SK-N-DZ (cell line): Measurements from ENCODE around the gene GOLGA2.
"Not testable (repeated sequence)": the region's sequence is repeated elsewhere in the genome, so short reads cannot be mapped to it uniquely, and the experiment has no call there.

ENCODE experiments used
- DNase-seq: peaks from one replicate; pipeline ENCODE4 v3.0.0-alpha.2; 2015; ENCODE audit warnings: low spot score

Gene GOLGA2

DNA sequence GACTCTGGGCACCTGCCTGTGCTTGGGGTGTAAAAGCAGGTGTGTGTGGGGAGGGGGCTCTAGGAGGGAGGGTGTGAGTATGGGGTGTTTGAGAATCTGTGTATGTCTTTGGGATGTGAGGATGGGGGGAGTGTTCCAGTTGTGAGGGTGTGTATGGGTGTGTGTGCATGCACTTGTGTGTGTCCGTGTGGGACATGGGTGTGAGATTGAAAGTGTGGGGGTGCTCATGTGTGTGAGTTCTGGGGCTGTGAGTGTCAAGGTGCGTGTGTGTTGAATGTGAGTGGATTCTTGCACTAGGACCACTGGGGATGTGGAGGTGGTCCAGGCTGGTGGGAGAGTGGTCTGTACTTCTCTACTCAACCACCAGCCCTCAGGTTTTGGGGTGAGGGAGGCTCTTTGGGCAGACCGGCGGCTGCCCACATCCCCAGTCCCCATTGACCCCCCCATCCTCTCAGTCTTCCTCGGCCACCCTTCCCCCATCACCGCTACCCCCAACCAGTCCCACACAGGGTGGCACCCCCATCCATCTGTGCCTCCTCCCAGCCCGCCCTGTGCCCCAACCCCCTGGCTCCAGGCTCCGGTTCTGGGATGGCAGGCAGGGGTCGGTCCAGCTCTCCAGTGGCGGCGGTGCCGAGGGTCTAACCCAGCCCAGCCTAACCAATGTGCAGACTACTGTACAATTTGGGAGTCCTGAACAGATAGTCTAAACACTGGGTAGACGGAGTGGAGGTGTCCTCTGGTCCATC, 31.5 kb downstream of the GOLGA2 start:
- DNase-seq, result no peak

- no peak for DNase-seq
These were observed 32.4 kb downstream of the GOLGA2 start for GRCh38 chr9:128243215-128244018.

DNA sequence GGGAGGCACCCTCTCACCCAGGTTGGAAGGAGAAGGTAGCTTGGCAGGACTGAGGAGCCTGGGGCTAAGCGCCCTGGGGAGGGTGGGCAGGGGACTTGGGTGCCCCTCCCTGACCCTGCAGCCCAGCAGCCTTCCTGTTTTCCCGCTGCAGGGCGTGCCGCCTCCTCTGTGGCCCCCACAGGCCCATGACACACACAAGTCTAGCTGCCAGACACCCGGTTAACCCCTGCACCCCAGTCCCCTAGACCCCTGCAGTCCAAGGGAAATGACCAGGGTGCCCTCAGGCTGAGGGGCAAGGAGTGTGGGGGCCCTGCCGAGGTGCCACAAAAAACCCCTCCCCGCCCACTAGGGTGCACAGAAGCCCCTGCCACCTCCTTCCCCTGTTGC, 33.0 kb downstream of the GOLGA2 start:
- DNase-seq, result no peak

DNA sequence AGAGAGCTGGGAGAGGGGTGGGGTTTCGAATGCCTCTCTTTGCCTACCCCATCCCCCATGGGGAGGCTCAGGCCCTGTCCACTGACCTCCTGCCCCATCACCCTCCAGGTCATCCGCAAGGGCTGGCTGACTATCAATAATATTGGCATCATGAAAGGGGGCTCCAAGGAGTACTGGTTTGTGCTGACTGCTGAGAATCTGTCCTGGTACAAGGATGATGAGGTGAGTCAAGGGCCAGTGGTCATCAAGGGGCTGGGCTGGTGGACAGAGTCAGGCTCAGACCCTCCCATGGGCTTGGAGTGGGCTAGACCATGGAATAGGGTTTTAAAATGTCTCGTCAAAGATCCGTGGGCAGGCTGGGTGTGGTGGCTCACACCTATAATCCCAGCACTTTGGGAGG, 33.7 kb downstream of the GOLGA2 start:
- no peak for DNase-seq

DNA sequence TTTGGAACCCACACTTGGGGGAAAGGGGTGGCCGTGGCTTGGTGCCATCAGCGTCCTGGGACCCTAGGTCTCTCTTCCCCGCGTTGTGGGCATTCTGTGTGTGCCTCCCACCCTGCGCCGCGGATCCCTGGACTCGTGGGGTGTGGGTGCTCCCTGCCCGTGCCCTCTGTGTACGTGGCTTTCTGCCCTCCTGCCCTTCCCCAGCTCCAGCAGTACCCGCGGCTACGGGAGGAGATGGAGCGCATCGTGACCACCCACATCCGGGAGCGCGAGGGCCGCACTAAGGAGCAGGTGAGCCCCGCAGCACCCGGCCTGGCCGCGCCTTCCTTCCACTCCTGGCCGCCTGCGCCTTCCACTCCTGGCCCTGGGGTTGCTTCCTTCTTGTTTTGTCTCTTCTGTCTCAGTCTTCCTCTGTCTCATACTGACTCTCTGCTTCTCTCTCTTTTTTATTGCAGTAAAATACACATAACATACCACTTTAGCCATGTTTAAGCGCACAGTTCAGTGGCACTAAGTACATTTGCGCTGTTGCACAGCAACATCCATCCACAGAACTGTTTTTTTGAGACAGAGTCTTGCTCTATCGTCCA, 41.9 kb downstream of the GOLGA2 start:
- DNase-seq, result no peak

- no peak for DNase-seq
These were observed 43.0 kb downstream of the GOLGA2 start for GRCh38 chr9:128232528-128233428.

DNA sequence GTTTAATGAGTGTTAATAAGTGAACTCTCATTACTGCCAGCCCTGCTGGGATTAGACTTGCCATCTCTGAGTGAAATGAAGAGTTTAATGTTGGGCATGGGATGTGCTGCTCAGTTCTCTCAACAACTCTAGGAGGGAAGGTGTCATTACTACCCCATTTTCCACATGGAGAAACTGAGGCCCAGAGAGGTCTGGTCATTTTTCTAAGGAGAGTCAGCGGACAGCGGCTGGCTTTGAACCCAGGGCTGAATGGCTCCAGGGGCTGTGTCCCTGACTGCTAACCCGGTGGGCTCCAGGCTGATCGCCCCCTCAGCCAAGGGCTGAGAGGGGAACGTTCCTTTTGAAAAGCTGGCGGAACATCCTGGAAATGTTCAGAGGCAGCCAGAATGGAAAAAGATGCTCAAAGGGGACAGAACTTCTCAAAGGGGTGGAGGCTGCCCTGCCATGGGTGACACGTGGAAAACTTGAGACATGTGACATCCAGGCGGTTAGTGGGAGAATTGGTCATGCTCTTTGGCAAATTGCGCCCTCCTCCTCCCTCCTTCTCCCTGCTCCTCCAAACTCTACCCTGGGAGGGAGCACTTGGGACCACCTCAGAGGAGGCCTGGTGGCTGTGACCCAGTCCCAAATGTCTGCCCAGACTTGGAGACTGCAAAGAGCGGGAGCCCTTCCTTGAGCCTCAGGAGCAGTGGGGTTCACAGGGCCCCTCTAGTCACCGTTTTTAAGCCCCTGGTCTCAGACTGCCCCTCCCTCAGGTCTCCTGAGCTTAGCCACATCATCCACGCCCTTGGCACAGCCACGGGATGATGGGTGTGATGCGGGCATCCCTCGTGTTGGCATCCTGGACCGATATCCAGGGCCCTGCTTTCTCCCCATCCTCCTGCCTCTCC, 43.9 kb downstream of the GOLGA2 start:
- DNase-seq, result no peak

GRCh38 chr9:128230897-128231296, 44.9 kb downstream of the GOLGA2 start:
- not testable (repeated sequence) for DNase-seq

GRCh38 chr9:128226412-128226801, 49.4 kb downstream of the GOLGA2 start:
- DNase-seq, result no peak

GRCh38 chr9:128225770-128226411, 49.9 kb downstream of the GOLGA2 start:
- DNase-seq, result no peak

GRCh38 chr9:128224877-128225276, 50.9 kb downstream of the GOLGA2 start:
- DNase-seq, result no peak

DNA sequence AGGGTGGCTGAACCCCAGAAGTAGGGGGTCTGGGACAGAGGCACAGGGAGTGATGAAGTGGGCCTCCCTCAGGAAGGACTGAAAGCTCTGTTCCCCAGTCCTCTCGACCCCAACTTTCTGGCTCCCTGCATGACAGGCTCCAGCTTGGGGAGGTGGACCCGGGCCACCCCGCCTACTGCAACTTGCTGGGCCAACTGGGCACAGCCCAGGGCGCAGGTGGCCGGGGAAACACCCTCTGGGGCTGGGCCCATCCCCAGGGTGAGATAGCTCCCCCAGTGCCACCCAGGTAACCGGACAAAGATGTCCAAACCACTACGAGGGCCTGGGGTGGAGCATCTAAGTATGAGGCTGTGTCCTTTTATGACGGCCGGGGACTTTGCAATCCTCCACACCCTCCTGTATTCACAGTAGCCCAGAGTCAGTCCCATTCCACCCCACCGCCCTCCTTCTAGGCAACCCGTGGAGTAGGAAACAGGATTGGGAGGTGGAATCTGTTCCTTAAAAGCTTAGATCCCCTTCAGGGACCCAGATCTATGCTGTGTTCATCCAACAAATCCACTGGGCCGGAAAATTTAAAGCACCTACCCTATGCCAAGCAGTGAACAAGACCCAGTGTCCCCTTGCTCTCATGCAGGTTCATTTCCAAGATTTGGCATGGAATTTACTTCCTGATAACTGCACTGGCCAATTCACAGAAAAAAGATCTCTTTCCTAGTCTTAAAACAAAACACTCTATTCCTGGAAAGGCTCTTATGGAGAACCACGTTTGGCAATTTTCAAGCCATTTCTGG, 52.7 kb downstream of the GOLGA2 start:
- no peak for DNase-seq

DNA sequence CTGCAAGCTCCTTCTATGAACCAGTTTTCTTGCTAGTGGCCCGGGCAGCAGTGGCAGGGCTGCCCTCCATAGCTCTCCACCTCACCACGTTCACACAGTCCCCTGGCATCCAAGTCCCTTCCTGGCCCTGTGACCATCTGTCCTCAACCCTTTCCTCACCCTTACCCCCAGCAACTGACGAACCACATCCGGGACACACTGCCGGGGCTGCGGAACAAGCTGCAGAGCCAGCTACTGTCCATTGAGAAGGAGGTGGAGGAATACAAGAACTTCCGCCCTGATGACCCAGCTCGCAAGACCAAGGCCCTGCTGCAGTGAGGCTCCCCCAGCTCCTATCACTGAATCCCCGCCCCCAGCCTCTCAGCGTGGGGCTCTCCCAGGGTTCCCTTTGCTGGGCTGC, 53.8 kb downstream of the GOLGA2 start:
- no peak for DNase-seq

DNA sequence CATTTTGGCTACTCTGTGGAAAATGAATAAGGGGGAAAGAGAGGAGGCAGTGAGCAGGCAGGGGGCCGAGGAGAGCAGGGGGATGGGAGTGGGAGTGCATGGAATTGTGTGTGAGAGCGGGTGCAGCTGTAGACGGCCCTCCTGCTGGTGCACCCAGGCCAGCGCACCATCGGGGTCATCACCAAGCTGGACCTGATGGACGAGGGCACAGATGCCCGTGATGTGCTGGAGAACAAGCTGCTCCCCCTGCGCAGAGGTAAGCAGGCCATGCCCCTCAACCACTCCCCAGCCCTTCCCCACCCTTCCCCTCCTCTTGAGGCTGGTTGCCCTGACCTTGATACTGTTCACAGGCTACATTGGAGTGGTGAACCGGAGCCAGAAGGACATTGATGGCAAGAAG, 56.0 kb downstream of the GOLGA2 start:
- DNase-seq, result no peak

- peak; percentile 56 for DNase-seq
These were observed 57.1 kb downstream of the GOLGA2 start for GRCh38 chr9:128218518-128219389.

GRCh38 chr9:128218172-128218517, 57.7 kb downstream of the GOLGA2 start:
- DNase-seq, result no peak

GRCh38 chr9:128216781-128217553, 58.8 kb downstream of the GOLGA2 start:
- no peak for DNase-seq
